ENCODE measurements around the gene C10orf90.

C10orf90 gene

GRCh38 chr10:126519185-126519584 lies 151.3 kb downstream of the C10orf90 start:
- TF ChIP-seq CTCF (conservative IDR thresholded peaks at IDR 0.05; ENCODE audit: low read depth, low read length), result no peak
- H3K4me3 ChIP-seq (IDR thresholded peaks at IDR 0.05; ENCODE audit: insufficient read depth, low read depth, low read length), result no peak overlapping the region
- H3K79me2 ChIP-seq (ENCODE audit: insufficient read depth, low read depth), result no peaks in the 10 kb centered on the region
- no peak overlapping the region for H3K9ac ChIP-seq
- no peaks in the 10 kb centered on the region for H3K36me3 ChIP-seq (ENCODE audit: insufficient read depth)
- H3K4me1 ChIP-seq (ENCODE audit: low read depth, poor library complexity, severe bottlenecking), result no peaks in the 10 kb centered on the region
- no peak overlapping the region for H2AFZ ChIP-seq (ENCODE audit: low read depth)
- H3K27ac ChIP-seq, result no peak overlapping the region
- H3K4me2 ChIP-seq, result no peak overlapping the region
- H3K27me3 ChIP-seq (ENCODE audit: insufficient read depth, low read depth), result no peaks in the 10 kb centered on the region
- H4K20me1 ChIP-seq (ENCODE audit: insufficient read depth), result no peaks in the 10 kb centered on the region

- no peak overlapping the region for H3K27ac ChIP-seq
- no peaks in the 10 kb centered on the region for H3K27me3 ChIP-seq (ENCODE audit: insufficient read depth, low read depth)
- no peaks in the 10 kb centered on the region for H3K4me1 ChIP-seq (ENCODE audit: low read depth, poor library complexity, severe bottlenecking)
- H3K4me3 ChIP-seq (IDR thresholded peaks at IDR 0.05; ENCODE audit: insufficient read depth, low read depth, low read length), result no peak overlapping the region
- H2AFZ ChIP-seq (ENCODE audit: low read depth), result no peak overlapping the region
- TF ChIP-seq CTCF (conservative IDR thresholded peaks at IDR 0.05; ENCODE audit: low read depth, low read length), result no peak
- H3K9ac ChIP-seq, result no peak overlapping the region
- H4K20me1 ChIP-seq (ENCODE audit: insufficient read depth), result no peaks in the 10 kb centered on the region
- H3K79me2 ChIP-seq (ENCODE audit: insufficient read depth, low read depth), result no peaks in the 10 kb centered on the region
- H3K4me2 ChIP-seq, result no peak overlapping the region
- H3K36me3 ChIP-seq (ENCODE audit: insufficient read depth), result no peaks in the 10 kb centered on the region
Measured at GRCh38 chr10:126518218-126519080, 152.0 kb downstream of the C10orf90 start.

GRCh38 chr10:126516515-126516914 lies 154.0 kb downstream of the C10orf90 start:
- Histone ChIP-seq H3K27ac (no peak overlapping the region), H3K79me2 (ENCODE audit: insufficient read depth, low read depth) (no peaks in the 10 kb centered on the region), H3K36me3 (ENCODE audit: insufficient read depth) (no peaks in the 10 kb centered on the region), H3K4me3 (IDR thresholded peaks at IDR 0.05; ENCODE audit: insufficient read depth, low read depth, low read length) (no peak overlapping the region), H3K9ac (no peak overlapping the region), H3K27me3 (ENCODE audit: insufficient read depth, low read depth) (no peaks in the 10 kb centered on the region), H3K4me2 (no peak overlapping the region), H2AFZ (ENCODE audit: low read depth) (no peak overlapping the region), H4K20me1 (ENCODE audit: insufficient read depth) (no peaks in the 10 kb centered on the region), H3K4me1 (ENCODE audit: low read depth, poor library complexity, severe bottlenecking) (no peaks in the 10 kb centered on the region)
- no peak for TF ChIP-seq CTCF (conservative IDR thresholded peaks at IDR 0.05; ENCODE audit: low read depth, low read length)

- TF ChIP-seq CTCF (conservative IDR thresholded peaks at IDR 0.05; ENCODE audit: low read depth, low read length), result no peak
- Histone ChIP-seq H3K27ac (no peak overlapping the region), H3K79me2 (ENCODE audit: insufficient read depth, low read depth) (no peaks in the 10 kb centered on the region), H4K20me1 (ENCODE audit: insufficient read depth) (no peaks in the 10 kb centered on the region), H3K36me3 (ENCODE audit: insufficient read depth) (no peaks in the 10 kb centered on the region), H3K4me3 (IDR thresholded peaks at IDR 0.05; ENCODE audit: insufficient read depth, low read depth, low read length) (no peak overlapping the region), H2AFZ (ENCODE audit: low read depth) (no peak overlapping the region), H3K4me2 (no peak overlapping the region), H3K4me1 (ENCODE audit: low read depth, poor library complexity, severe bottlenecking) (no peaks in the 10 kb centered on the region), H3K9ac (no peak overlapping the region), H3K27me3 (ENCODE audit: insufficient read depth, low read depth) (no peaks in the 10 kb centered on the region)
Measured at GRCh38 chr10:126511917-126512479, 158.5 kb downstream of the C10orf90 start.

All from KMS-11 (cell line).